Stimulated activated CD8-positive, alpha-beta memory T cell treated with anti-CD3 and anti-CD28 coated beads, Interleukin-7, amount 100 ng/mL, for 1 hour (primary cell): Measurements from ENCODE around the gene CERS6.
"Not testable (repeated sequence)": the region's sequence is repeated elsewhere in the genome, so short reads cannot be mapped to it uniquely, and the experiment has no call there.

Experiments
- DNase-seq, 2 donors: peaks; one replicate each; pipeline ENCODE4 v3.0.0-alpha.2; 2020; ENCODE audit warnings: low read depth in 2 of 2

CERS6 gene

GRCh38 chr2:168732506-168732905 is 276.4 kb downstream of the CERS6 start:
- no peak for DNase-seq

GRCh38 chr2:168734199-168734760 is 278.2 kb downstream of the CERS6 start:
- no peak for DNase-seq

GRCh38 chr2:168736649-168737445 is 280.8 kb downstream of the CERS6 start:
- DNase-seq = no peak

GRCh38 chr2:168738062-168738461 is 282.0 kb downstream of the CERS6 start:
- DNase-seq = no peak

- no peak for DNase-seq
These were observed 284.3 kb downstream of the CERS6 start for GRCh38 chr2:168740360-168740759.

GRCh38 chr2:168740788-168741187 is 284.7 kb downstream of the CERS6 start:
- no peak for DNase-seq

- DNase-seq = no peak
These were observed 286.3 kb downstream of the CERS6 start for GRCh38 chr2:168742258-168742932.

GRCh38 chr2:168744844-168745243 is 288.8 kb downstream of the CERS6 start:
- no peak for DNase-seq

- no peak for DNase-seq
These were observed 292.4 kb downstream of the CERS6 start for GRCh38 chr2:168748461-168748860.

- no peak for DNase-seq
These were observed 293.2 kb downstream of the CERS6 start for GRCh38 chr2:168749297-168749696.

GRCh38 chr2:168751104-168751740 is 295.1 kb downstream of the CERS6 start:
- DNase-seq = no peak

- DNase-seq = no peak
These were observed 296.3 kb downstream of the CERS6 start for GRCh38 chr2:168752361-168752760.

GRCh38 chr2:168753765-168754329 is 297.8 kb downstream of the CERS6 start:
- DNase-seq = no peak

GRCh38 chr2:168757223-168757622 is 301.2 kb downstream of the CERS6 start:
- no peak for DNase-seq

- DNase-seq = no peak
These were observed 303.1 kb downstream of the CERS6 start for GRCh38 chr2:168758970-168759820.

GRCh38 chr2:168765401-168765800 is 309.3 kb downstream of the CERS6 start:
- DNase-seq = no peak

GRCh38 chr2:168766600-168766999 is 310.5 kb downstream of the CERS6 start:
- no peak for DNase-seq

- no peak for DNase-seq
These were observed 311.2 kb downstream of the CERS6 start for GRCh38 chr2:168767258-168767657.

GRCh38 chr2:168768357-168768756 is 312.3 kb downstream of the CERS6 start:
- DNase-seq = not testable (repeated sequence)

- no peak for DNase-seq
These were observed 314.7 kb downstream of the CERS6 start for GRCh38 chr2:168770796-168771195.

- no peak for DNase-seq
These were observed 316.6 kb downstream of the CERS6 start for GRCh38 chr2:168772704-168773103.
